GM12801 (cell line): ENCODE results near the gene MRPL39.

Source experiments
- TF ChIP-seq, protein P1 (sequence below): IDR thresholded peaks from one replicate; pipeline ENCODE4 v1.5.1; 2011; ENCODE audit warnings: control low read depth; ENCODE audit not compliant: insufficient read length; ENCODE audit errors: extremely low read depth

MRPL39 gene

DNA sequence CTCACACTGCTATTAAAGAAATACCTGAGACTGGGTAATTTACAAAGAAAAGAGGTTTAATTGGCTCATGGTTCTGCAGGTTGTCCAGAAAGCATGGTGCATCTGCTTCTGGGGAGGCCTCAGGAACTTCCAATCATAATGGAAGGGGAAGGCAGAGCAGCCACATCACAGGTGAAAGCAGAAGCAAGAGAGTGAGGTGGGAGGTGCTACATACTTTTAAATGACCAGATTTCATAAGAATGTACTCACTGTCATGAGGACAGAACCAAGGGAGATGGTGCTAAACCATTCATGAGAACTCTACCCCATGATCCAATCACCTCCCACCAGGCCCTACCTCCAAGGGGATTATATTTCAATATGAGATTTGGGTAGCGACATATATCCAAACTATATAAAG is 55.7 kb downstream of the MRPL39 start:
- TF ChIP-seq, protein P1, sequence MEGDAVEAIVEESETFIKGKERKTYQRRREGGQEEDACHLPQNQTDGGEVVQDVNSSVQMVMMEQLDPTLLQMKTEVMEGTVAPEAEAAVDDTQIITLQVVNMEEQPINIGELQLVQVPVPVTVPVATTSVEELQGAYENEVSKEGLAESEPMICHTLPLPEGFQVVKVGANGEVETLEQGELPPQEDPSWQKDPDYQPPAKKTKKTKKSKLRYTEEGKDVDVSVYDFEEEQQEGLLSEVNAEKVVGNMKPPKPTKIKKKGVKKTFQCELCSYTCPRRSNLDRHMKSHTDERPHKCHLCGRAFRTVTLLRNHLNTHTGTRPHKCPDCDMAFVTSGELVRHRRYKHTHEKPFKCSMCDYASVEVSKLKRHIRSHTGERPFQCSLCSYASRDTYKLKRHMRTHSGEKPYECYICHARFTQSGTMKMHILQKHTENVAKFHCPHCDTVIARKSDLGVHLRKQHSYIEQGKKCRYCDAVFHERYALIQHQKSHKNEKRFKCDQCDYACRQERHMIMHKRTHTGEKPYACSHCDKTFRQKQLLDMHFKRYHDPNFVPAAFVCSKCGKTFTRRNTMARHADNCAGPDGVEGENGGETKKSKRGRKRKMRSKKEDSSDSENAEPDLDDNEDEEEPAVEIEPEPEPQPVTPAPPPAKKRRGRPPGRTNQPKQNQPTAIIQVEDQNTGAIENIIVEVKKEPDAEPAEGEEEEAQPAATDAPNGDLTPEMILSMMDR = no peak

DNA sequence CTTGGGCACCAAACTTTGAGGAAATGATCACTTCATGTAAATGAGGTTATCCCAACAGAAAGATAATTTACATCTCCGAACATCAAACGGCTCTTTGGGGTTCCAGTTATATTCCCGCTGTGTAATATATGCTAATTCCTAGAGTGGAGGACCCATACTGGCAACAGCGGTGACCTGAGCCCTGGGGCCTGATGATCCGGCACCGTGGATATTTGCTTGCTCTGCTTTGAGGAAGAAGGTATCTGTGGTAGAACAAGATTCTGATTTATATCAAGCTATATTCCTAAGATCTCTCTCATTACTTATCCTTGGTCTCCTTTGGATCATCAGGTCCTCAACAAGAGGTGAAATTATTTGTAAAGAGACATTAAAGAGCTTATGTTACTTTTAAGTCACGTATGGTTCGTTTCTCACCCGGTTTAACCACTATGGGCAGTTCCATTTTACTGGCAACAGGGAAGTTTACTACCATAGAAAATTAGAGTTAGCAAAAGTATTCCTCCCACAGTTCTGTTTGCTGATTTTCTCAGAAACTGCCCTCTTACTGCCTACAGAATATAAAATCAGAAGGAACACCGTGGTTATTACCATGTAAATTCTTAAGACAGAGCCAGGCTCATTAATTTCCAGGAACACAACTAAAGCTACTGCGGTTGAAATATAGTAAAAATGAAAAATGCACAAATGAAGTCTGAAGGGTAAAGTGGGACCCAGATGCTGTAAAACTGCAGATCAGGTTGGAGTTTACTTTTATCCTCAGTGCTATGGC is 56.7 kb downstream of the MRPL39 start:
- TF ChIP-seq, protein P1 = no peak

DNA sequence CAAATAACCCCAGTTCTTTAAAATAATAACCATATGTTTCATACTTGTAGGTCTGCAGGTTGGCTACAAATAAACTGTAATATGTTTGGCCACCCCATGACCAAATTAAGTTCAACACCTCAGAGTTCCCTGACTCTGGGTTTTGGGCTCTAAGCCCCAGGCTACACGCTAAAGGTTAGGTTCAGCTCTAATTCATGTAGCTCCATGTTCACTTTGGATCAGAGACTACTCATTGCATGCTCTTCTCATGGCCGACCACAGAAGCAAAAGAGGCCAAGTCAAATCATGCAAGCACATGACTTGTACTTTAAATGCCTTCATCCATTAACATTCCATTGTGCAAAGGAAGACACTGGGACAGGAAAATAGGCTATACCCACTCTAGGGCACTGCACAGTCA is 66.2 kb downstream of the MRPL39 start:
- TF ChIP-seq, protein P1 = no peak

DNA sequence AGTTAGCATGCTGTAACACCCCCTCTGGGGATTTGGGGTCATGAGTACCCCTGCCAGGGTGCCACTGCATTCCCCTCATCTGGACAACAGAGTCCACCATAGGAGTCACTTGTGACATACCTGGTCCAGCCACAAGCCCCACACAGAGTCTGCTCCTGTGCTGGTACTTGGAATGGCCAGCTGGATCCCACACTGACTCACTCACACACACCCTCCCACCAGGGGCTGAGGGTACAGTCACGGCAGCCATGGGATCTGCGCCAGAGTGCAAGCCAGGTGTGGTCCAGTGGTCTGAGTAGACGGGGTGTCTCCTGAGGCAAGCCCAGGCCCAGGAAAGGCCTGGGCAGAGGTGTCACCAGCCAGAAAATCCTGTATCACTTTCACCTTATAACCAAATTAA is 67.7 kb downstream of the MRPL39 start:
- TF ChIP-seq, protein P1 = no peak

DNA sequence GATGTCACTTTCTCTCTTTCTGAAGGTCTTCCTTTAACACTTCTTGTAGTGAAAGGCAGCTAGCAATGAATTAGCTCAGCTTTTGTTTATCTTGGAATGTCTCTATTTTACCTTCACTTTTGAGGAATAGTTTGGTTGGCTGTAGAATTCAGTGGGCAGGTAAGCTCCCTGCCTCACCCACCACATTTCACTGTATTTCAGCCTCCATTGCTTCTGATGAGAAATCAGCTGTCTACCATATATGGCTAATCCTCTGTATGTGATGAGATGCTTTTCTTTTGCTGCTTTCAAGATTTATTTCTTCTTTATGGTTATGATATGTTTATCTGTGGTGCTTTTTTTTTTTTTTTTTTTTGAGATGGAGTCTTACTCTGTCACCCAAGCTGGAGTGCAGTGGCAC is 70.1 kb downstream of the MRPL39 start:
- TF ChIP-seq, protein P1 = no peak

DNA sequence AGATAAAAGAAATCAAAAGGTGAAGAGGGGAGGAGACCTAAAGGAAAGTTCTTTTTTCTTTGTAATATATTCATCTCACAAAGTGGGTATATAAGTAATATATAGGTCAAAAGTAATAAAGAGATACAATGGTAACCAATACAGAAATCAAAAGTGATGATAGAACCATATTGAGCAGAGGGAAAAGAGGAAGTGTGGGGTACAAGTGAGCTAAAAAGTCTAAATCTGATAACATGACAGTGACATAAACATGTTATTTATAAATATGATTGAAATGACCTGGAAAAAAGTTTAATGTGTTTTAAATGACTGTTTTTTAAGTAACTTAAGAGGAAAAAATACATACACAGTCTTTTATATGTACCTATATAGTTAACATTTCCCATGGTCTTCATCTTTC is 70.5 kb downstream of the MRPL39 start:
- TF ChIP-seq, protein P1 = no peak

DNA sequence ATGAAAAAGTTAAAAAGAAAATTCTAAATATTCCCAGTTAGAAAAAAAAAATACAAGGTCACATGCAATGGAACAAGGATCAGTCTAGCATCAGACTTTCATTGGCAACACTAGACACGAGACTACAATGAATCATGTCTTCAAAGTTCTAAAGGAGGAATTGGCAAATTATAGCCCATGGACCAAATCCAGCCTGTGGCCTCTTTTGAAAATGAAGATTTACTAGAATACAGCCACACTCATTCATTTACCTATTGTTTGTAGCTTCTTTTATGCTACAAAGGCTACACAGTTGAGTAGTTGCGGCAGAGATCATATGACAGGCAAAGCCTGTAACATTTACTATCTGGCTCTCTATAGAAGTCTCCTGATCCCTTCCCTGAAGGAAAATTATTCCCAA is 71.4 kb downstream of the MRPL39 start:
- TF ChIP-seq, protein P1 = no peak
